Gastroesophageal sphincter (tissue), 4 donors: ENCODE data around the gene GRK5. TPM values are rescaled to one million over a fixed set of nuclear protein-coding genes. Genes with fewer than 3 reads are reported as not detected.

ENCODE experiments used
- ATAC-seq: fragments of 150-250 bp; one replicate; pipeline ENCODE4 v1.9.1; 2016; ENCODE audit warnings: mild to moderate bottlenecking, moderate library complexity
- H3K27ac ChIP-seq, 4 donors: fragments of 200-600 bp; sonication (generic) in 3 of 4; 1 replicate in 3 of 4; 2 replicates in 1 of 4; pipeline ENCODE4 v1.5.1; 2016 to 2019
- H3K27me3 ChIP-seq: fragments of 200-600 bp; sonication (generic); one replicate; pipeline ENCODE4 v1.5.1; 2019
- H3K36me3 ChIP-seq, 2 donors: fragments of 200-600 bp; sonication (generic); one replicate each; pipeline ENCODE4 v1.5.1; 2019; ENCODE audit warnings: control low read depth in 1 of 2
- H3K4me1 ChIP-seq, 3 donors: fragments of 200-600 bp; sonication (generic); 1 replicate in 2 of 3; 2 replicates in 1 of 3; pipeline ENCODE4 v1.5.1; 2016 to 2019; ENCODE audit warnings: control low read depth in 2 of 3
- H3K4me3 ChIP-seq, 2 donors: fragments of 200-600 bp; sonication (generic); one replicate each; pipeline ENCODE4 v1.5.1; 2019; ENCODE audit warnings: mild to moderate bottlenecking in 1 of 2, moderate library complexity in 1 of 2
- H3K9me3 ChIP-seq, 3 donors: fragments of 200-600 bp; sonication (generic); one replicate each; pipeline ENCODE4 v1.5.1; 2017 to 2019; ENCODE audit warnings: control low read depth in 2 of 3
- EP300 ChIP-seq: sonication (generic); formaldehyde crosslinking; IDR thresholded peaks from one replicate; pipeline ENCODE4 v1.6.1; 2017; ENCODE audit warnings: antibody characterized with exemption, mild to moderate bottlenecking
- POLR2A ChIP-seq, 2 donors: fragments of 450-650 bp; IDR thresholded peaks; one replicate each; pipeline ENCODE4 v1.6.1; 2017; ENCODE audit warnings: antibody characterized with exemption in 2 of 2, mild to moderate bottlenecking in 2 of 2, moderate library complexity in 1 of 2
- POLR2AphosphoS5 ChIP-seq: sonication (generic); formaldehyde crosslinking; IDR thresholded peaks from one replicate; pipeline ENCODE4 v1.6.1; 2017; ENCODE audit warnings: antibody characterized with exemption
- WGBS, 2 donors: methylation state at CpG; one replicate each; pipeline ENCODE4 v1.1.5; 2018; ENCODE audit warnings: low coverage in 1 of 2; 5-methylcytosine and 5-hydroxymethylcytosine counted together
- total RNA-seq, 4 donors: library from RNA; depleted of rRNA; stranded (reverse); fragments of >200 nt; gene quantifications; one replicate each; pipeline ENCODE4 v1.1.0, GENCODE V29; 2016
- TF ChIP-seq, protein P1 (sequence below), 4 experiments: fragments of 200-600 bp in 2 of 4; fragments of 450-650 bp in 2 of 4; sonication (generic) in 1 of 4; IDR thresholded peaks; one replicate each; pipeline ENCODE4 v1.5.1; 2017 to 2019; ENCODE audit warnings: antibody characterized with exemption in 4 of 4, mild to moderate bottlenecking in 2 of 4, moderate library complexity in 2 of 4

Gene GRK5
- total RNA-seq, 4 donors from 2014 or later: 28.8 to 71.6 (median 47.7) TPM

DNA sequence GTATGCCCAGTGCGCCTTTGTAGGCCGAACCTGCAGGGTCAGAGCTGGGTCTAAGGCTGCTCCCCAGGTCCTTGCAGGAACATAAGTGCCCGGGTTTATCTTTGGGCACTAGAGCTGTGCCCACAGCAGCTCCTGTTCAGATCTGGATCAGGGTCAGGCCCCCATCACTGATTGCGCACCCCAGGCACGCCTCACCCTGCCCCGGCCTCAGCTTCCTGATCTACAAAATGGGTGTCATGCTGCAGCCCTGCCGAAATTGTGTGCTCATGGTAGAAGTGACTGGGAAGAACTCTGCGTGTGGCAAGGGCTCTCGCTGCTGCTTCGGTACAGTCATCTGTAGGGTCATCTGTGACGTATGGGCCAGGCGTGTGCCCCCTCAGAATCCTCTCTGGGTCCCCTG lies 100.7 kb downstream of the GRK5 start:
- Histone ChIP-seq H3K4me1 (peaks cover 0 to 88% (median 44%) of the 10 kb centered on the region in 3 donors), H3K4me3 (no peak overlapping the region), H3K36me3 (no peaks in the 10 kb centered on the region), H3K27me3 (no peaks in the 10 kb centered on the region), H3K27ac (peak overlapping the region in 1 of 4 donors; percentile 85), H3K9me3 (no peaks in the 10 kb centered on the region)
- no peak for ATAC-seq
- TF ChIP-seq EP300: no peak
- TF ChIP-seq, protein P1, sequence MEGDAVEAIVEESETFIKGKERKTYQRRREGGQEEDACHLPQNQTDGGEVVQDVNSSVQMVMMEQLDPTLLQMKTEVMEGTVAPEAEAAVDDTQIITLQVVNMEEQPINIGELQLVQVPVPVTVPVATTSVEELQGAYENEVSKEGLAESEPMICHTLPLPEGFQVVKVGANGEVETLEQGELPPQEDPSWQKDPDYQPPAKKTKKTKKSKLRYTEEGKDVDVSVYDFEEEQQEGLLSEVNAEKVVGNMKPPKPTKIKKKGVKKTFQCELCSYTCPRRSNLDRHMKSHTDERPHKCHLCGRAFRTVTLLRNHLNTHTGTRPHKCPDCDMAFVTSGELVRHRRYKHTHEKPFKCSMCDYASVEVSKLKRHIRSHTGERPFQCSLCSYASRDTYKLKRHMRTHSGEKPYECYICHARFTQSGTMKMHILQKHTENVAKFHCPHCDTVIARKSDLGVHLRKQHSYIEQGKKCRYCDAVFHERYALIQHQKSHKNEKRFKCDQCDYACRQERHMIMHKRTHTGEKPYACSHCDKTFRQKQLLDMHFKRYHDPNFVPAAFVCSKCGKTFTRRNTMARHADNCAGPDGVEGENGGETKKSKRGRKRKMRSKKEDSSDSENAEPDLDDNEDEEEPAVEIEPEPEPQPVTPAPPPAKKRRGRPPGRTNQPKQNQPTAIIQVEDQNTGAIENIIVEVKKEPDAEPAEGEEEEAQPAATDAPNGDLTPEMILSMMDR (IDR thresholded peaks at IDR 0.05): no peak
- no peak for TF ChIP-seq POLR2A (IDR thresholded peaks at IDR 0.05)
- TF ChIP-seq POLR2AphosphoS5: no peak
- no CpG with 5 or more reads among the region's 12 CpGs for WGBS, 2 donors

DNA sequence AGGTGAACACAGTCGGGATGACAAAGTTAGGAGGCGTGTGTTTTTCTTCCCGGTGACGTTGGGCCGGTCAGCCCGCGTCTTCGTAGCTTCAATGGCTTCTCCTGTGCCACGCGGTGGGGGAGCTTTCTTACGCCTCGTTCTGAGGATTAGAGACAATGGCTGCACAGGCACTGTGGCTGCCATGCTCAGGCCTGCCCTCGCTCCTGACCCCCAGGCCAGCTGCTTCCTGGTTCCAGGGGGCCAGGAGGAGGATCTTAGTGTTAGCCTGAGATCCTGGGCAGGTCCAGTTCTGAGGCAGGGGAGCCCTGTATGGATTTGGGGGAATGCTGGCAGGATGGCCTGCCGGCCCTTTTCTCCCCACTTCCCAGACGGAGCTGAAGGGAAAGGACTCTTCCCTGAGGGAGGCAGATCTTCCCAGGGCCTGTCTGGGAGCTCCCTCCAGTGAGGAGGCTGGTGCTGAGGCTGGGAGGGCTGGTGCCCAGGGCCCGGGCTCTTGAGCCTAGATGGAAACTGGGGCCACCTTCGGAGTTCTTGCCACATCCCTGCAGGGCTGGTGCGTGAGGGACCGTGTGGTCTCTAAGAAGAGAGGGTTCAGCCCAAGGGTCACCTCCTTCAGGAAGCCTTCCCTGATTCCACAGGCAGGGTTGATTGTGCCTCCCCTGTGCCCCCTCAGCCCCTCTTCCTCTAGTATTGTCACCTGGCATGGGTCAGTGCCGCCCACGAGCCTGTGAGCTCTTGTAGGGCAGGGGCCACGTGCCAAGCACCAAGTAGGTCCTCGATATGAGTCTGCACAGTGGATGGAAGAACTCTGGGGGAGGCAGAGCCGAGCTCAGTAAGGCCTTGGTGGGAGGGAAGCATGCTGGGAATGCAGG lies 101.4 kb downstream of the GRK5 start:
- TF ChIP-seq, protein P1 (IDR thresholded peaks at IDR 0.05): no peak
- TF ChIP-seq POLR2AphosphoS5 (no peak), EP300 (no peak), POLR2A (IDR thresholded peaks at IDR 0.05) (no peak)
- WGBS, 2 donors: 100% methylated on average over 2 of the region's 24 CpGs; no CpG with 5 or more reads in 1 of the 2 donors
- H3K27ac ChIP-seq: peak overlapping the region in 3 of 4 donors; percentile 7 to 85 (median 28)
- H3K27me3 ChIP-seq: no peaks in the 10 kb centered on the region
- no peaks in the 10 kb centered on the region for H3K9me3 ChIP-seq
- H3K36me3 ChIP-seq: no peaks in the 10 kb centered on the region
- H3K4me1 ChIP-seq: peaks cover 0 to 87% (median 39%) of the 10 kb centered on the region in 3 donors
- H3K4me3 ChIP-seq: no peak overlapping the region
- ATAC-seq: no peak

DNA sequence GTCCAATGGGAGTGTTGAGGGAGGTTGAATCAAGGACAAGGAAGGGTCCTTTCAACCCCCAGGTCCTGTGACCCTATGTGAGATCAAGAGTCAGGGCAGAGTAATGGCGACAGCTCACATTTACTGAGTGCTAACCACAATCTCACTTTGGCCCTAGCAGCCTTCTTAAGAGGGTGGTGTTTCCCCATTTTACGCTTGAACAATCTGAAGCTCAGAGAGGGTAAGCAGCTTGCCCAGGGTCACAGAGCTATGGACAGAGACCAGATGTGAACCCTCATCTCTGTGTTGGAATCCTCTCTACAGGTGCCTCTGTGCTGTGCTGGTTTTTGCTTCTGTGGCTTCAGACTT lies 102.0 kb downstream of the GRK5 start:
- peaks cover 0 to 89% (median 41%) of the 10 kb centered on the region in 3 donors for H3K4me1 ChIP-seq
- no peaks in the 10 kb centered on the region for H3K36me3 ChIP-seq
- no peak overlapping the region for H3K4me3 ChIP-seq
- no peak for ATAC-seq
- TF ChIP-seq POLR2A (IDR thresholded peaks at IDR 0.05) (no peak), POLR2AphosphoS5 (no peak), EP300 (no peak)
- TF ChIP-seq, protein P1 (IDR thresholded peaks at IDR 0.05): no peak
- WGBS, 2 donors: 60% methylated on average over 1 of the region's 2 CpGs; no CpG with 5 or more reads in 1 of the 2 donors
- H3K27ac ChIP-seq: no peak overlapping the region
- no peaks in the 10 kb centered on the region for H3K9me3 ChIP-seq
- H3K27me3 ChIP-seq: no peaks in the 10 kb centered on the region

DNA sequence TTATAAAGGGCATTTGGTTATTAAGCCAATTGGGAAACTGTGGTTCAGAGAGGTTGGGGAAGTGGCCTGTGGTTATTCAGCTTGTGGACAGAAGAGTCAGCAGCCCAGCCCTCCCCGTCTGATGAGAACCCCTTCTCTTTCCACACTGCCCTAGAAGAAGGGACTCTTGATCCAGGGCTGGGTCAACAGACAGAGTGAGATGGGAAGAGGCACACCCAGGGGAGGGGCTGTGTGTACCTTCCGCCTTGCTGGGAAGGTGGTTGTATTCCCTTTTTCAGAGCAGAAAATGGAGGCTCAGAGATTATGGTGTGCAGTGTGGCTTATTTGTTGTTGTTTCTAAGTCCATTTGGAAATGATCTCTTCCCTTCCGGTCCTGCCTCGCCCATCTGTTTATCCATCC lies 103.4 kb downstream of the GRK5 start:
- TF ChIP-seq POLR2A (IDR thresholded peaks at IDR 0.05): no peak
- no peak for TF ChIP-seq EP300
- TF ChIP-seq POLR2AphosphoS5: no peak
- TF ChIP-seq, protein P1 (IDR thresholded peaks at IDR 0.05): no peak
- Histone ChIP-seq H3K36me3 (no peaks in the 10 kb centered on the region), H3K4me1 (peaks cover 0 to 89% (median 53%) of the 10 kb centered on the region in 3 donors), H3K9me3 (no peaks in the 10 kb centered on the region), H3K27ac (peak overlapping the region in 2 of 4 donors; percentile 9 to 14), H3K4me3 (no peak overlapping the region), H3K27me3 (no peaks in the 10 kb centered on the region)
- ATAC-seq: no peak
- 86% methylated on average over 4 of the region's 4 CpGs; no CpG with 5 or more reads in 1 of the 2 donors for WGBS, 2 donors

DNA sequence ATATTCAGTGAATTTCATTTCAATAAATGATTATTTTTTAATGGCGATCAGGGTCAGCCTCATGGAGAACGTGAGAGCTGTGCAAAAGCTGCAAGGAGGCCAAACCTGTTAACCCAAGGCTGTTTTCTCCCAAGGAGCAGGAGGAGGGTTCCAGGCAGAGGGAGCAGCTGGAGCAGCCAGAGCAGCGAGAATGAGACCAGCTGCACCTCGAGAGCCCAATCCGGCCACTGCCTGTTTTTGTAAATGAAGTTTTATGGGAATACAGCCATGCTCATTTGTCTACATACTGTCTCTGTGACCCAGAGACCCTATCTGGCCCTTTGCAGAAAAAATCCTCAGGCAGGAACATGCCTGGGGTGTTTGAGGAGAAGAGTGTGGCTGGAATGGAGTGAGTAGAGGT lies 104.9 kb downstream of the GRK5 start:
- H3K4me1 ChIP-seq: peaks cover 0 to 89% (median 56%) of the 10 kb centered on the region in 3 donors
- no peak overlapping the region for H3K27ac ChIP-seq
- no peaks in the 10 kb centered on the region for H3K9me3 ChIP-seq
- TF ChIP-seq, protein P1 (IDR thresholded peaks at IDR 0.05): no peak
- TF ChIP-seq EP300: no peak
- no peak for TF ChIP-seq POLR2A (IDR thresholded peaks at IDR 0.05)
- TF ChIP-seq POLR2AphosphoS5: no peak
- no CpG with 5 or more reads among the region's 5 CpGs for WGBS, 2 donors
- no peak overlapping the region for H3K4me3 ChIP-seq
- ATAC-seq: no peak
- H3K36me3 ChIP-seq: no peaks in the 10 kb centered on the region
- H3K27me3 ChIP-seq: no peaks in the 10 kb centered on the region
